HG03064 (cell line): ENCODE data around the gene TMEM183A.

ENCODE experiments used
- ATAC-seq: cut with Tn5 transposase; IDR thresholded peaks from one replicate; pipeline ENCODE4 v1.9.1; 2021; ENCODE audit warnings: low read depth; ENCODE audit not compliant: unreplicated experiment

TMEM183A gene, protein sequence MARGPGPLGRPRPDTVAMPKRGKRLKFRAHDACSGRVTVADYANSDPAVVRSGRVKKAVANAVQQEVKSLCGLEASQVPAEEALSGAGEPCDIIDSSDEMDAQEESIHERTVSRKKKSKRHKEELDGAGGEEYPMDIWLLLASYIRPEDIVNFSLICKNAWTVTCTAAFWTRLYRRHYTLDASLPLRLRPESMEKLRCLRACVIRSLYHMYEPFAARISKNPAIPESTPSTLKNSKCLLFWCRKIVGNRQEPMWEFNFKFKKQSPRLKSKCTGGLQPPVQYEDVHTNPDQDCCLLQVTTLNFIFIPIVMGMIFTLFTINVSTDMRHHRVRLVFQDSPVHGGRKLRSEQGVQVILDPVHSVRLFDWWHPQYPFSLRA

DNA sequence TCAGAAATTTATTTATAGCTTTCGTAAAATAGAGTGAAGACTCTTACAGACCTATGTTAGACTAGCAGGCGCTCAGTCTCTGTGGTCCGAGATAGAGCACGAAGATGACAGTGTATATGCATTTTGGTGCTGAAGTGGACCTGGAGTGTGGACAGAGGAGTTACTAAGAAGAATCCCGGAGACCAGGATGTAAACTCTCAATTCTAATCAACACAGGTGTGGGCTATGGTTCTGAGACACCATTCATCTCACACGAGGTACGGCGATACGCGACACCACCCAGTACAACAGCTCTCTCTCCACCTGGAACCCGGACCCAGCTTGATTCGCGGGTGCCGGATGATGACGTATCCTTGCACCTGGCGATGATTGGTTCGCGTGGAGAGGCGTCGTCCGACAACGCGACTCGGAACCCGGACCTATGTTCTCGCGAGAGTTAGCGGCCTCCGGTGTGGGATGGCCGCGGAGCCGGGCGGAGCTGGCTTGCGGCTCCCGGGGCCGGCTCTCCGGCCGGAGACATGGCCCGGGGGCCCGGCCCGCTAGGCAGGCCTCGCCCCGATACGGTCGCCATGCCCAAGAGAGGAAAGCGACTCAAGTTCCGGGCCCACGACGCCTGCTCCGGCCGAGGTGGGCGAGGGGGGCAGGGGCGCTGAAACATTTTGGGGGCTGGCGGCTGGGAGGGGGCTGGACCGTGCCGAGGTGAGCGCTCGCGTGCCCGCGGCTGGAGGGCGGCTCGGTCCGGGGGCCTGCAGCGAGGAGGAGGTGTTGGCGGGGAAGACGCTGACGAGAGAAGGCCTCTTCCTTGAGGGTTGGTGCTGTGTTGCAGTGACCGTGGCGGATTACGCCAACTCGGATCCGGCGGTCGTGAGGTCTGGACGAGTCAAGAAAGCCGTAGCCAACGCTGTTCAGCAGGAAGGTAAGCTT lies at the start of gene TMEM183A:
Gene TMEM183A, plus strand, starts transcription at position 427 of the 924 bp plus-strand sequence. Its CDS starts 92 bp downstream, at position 519.
- ATAC-seq = peak; percentile 92

GRCh38 chr1:202957733-202958543 lies 49.2 kb upstream of the TMEM183A start, which contains the start of gene ADIPOR1:
Gene ADIPOR1, minus strand, starts transcription at chr1:202958312. Its CDS starts 7,242 bp downstream, at chr1:202951070.
- peak; percentile 91 for ATAC-seq

GRCh38 chr1:202958544-202959275 lies 48.5 kb upstream of the TMEM183A start:
- no peak for ATAC-seq

DNA sequence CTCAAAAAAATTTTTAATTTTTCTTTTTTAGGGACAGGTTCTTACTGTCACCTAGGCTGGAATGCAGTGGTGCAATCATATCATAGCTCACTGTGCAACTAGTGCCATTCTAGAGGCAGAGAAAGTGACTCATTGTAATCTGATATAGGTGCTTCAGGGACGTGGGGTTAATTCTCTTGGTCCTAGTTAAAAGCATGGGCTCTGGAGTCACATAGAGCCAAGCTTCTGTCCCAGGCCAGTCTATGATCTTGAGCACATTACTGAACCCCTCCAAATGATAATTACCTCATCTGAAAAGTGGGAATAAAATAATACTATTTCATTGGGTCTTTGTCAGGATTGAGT lies 47.9 kb upstream of the TMEM183A start:
- ATAC-seq = no peak

DNA sequence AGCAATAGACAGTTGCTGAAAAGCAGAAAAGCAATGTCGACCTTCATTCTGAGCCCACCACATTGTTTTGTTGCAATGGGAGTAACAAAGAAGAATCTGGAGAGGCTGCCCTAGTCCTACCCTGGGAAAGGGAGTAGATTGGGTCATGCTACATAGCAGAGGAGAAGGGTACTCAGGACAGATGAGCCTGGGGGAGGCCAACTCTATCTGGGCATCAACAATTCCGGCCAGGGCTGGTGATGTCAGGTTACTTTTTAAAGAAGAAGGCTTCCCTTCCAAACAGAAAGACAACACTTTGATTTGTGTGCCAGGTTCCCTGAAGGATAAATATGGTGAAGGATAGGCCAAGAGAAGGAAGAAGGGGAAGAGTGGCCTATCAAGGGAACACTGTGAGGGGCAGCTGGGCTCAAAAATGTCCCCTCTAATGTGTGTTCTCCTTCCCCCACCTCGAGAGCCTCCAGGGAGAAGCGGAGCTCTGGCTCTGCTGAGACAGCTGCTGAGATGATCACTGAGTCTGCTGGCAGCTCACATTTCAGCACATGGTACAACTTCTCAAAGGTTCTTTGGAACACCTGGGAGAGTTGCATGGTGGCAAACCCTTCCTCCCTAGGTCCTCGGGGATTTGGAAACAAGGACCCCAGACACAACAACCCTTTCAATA lies 45.8 kb upstream of the TMEM183A start:
- no peak for ATAC-seq

- ATAC-seq = no peak
Observed at GRCh38 chr1:202964791-202965410, 42.3 kb upstream of the TMEM183A start.

DNA sequence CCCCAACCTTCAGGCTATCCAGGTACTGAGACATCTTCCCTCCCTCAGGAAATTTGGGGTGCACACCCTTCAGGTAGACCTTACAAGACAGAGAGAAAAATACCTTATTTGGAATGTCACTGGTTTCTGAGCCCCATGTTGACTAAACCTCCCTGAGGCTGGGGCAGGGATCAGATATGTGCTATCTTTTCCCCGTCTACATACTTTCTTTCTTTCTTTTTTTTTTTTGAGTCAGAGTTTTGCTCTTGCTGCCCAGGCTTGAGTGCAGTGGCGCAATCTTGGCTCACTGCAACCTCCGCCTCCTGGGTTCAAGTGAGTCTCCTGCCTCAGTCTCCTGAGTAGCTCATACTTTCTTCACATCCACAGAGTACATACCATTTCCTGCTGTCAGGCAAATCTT lies 41.8 kb upstream of the TMEM183A start:
- no peak for ATAC-seq

GRCh38 chr1:202966006-202966898 lies 40.9 kb upstream of the TMEM183A start:
- no peak for ATAC-seq

- peak; percentile 7 for ATAC-seq
Observed at GRCh38 chr1:202967684-202968281, 39.4 kb upstream of the TMEM183A start.

DNA sequence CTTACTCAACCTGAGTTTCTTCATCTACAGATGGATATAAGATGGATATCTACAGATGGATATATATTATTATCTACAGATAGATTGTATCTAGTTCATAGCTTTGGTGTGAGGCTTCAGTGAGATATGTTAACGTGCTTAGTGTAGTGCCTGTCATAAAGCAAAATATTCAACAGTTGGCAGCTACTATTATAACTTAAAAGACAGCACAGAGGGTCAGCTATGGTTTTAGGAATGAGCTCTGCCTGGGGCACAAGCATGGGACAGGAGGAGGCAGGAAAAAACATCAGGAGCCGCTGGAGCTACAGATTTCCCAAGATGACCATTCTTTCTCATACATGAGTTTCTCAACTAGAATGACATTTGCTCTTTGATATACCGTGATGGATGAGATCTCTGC lies 38.8 kb upstream of the TMEM183A start:
- ATAC-seq = no peak

- no peak for ATAC-seq
Observed at GRCh38 chr1:202968895-202969295, 38.3 kb upstream of the TMEM183A start.

- no peak for ATAC-seq
Observed at GRCh38 chr1:202972046-202972445, 35.1 kb upstream of the TMEM183A start.

GRCh38 chr1:202974856-202975255 lies 32.3 kb upstream of the TMEM183A start:
- no peak for ATAC-seq

DNA sequence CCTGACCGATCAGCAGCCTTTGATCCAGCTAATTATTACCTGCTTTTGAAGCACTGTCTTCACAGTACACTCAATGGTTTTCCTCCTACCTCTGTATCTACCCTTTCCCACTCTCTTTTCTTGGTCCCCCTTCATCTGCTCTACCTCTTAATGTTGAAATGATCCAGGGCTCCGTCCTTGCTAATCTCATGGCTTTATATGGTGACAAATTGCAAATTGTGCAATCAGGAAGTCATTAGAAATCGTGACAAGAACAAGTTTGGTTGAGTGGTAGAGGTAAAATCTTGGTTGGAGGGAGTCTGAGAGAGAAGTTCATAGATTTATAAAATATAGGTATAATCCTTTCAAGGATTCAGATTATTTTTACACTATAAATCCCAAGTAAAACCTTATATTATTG lies 30.5 kb upstream of the TMEM183A start:
- ATAC-seq = no peak

DNA sequence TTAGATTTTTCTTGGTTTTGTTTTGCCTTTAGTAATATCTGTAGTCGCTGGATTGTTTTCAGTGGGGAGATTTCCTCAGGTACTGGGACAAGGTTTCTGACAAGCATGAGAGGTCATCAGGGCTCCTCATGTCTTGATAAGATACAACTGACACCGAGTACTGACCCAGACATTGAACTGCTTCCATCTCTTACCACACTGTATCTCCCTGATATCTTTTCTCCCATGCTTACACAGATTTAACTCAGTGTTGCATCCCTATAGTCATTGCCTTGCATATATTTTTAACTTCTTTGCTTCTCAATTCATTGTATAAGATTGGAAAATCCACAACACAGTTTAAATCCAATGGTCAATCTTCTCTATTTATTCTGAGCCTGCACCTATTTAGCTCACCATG lies 27.7 kb upstream of the TMEM183A start:
- ATAC-seq = no peak

DNA sequence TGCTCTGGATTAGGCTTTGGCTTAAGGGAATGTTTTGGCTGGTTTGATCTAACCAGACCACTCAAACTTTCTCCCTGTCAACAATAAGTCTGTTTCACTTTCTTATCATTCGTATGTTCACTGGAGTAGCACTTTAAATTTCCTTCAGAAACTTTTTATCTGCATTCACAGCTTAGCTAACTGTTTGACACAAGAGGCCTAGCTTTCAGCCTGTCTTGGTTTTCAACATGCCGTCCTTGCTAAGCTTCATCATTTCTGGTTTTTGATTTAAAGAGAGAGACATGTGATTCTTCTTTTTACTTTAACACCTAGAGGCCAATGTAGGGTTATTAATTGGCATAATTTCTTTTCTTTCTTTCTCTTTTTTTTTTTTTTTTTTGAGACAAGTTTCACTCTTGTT lies 25.2 kb upstream of the TMEM183A start:
- ATAC-seq = no peak

GRCh38 chr1:202982715-202983430 lies 24.3 kb upstream of the TMEM183A start:
- ATAC-seq = no peak
